Lower leg skin (tissue), 3 donors: Measurements from ENCODE around the gene TCP11.

Experiments used
- POLR2A ChIP-seq, 2 donors: fragments of 450-650 bp; IDR thresholded peaks; one replicate each; pipeline ENCODE4 v1.6.1; 2016 to 2017; ENCODE audit warnings: antibody characterized with exemption in 2 of 2, mild to moderate bottlenecking in 1 of 2, moderate library complexity in 1 of 2
- TF ChIP-seq, protein P1 (sequence below), 3 donors: fragments of 450-650 bp; IDR thresholded peaks; one replicate each; pipeline ENCODE4 v1.5.1; 2016; ENCODE audit warnings: antibody characterized with exemption in 3 of 3, mild to moderate bottlenecking in 3 of 3, moderate library complexity in 2 of 3

- TF ChIP-seq, protein P1, sequence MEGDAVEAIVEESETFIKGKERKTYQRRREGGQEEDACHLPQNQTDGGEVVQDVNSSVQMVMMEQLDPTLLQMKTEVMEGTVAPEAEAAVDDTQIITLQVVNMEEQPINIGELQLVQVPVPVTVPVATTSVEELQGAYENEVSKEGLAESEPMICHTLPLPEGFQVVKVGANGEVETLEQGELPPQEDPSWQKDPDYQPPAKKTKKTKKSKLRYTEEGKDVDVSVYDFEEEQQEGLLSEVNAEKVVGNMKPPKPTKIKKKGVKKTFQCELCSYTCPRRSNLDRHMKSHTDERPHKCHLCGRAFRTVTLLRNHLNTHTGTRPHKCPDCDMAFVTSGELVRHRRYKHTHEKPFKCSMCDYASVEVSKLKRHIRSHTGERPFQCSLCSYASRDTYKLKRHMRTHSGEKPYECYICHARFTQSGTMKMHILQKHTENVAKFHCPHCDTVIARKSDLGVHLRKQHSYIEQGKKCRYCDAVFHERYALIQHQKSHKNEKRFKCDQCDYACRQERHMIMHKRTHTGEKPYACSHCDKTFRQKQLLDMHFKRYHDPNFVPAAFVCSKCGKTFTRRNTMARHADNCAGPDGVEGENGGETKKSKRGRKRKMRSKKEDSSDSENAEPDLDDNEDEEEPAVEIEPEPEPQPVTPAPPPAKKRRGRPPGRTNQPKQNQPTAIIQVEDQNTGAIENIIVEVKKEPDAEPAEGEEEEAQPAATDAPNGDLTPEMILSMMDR (IDR thresholded peaks at IDR 0.05) = no peak
- no peak for TF ChIP-seq POLR2A (IDR thresholded peaks at IDR 0.05)
Observed at GRCh38 chr6:35084041-35084491, 57.1 kb downstream of the TCP11 start.
